SH-SY5Y (cell line): Measurements from ENCODE around the gene SLC9A2.

Source experiments
- GATA2 ChIP-seq: IDR thresholded peaks from 2 replicates; pipeline ENCODE4 v1.6.1; 2011; ENCODE audit warnings: mild to moderate bottlenecking, low read depth, low read length
- GATA3 ChIP-seq: IDR thresholded peaks from 2 replicates; pipeline ENCODE4 v1.6.1; 2011; ENCODE audit warnings: low read depth, mild to moderate bottlenecking, low read length, moderate library complexity

DNA sequence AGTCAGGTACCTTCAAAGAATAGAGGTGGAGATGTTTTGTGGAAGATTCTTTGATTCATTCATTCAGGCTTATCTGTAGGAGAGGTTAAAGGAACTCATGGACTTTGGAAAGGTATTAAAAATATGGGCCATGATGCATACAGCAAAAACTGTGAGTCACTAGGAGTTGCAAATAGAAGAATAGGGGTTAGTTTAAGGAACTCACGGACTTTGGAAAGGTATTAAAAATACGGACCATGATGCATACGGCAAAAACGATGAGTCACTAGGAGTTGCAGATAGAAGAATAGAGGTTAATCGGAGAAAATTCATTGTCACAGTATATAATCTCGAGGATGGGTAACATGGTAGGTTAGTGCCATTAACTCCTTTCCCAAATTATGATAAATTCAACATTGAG is 41.2 kb downstream of the SLC9A2 start:
- TF ChIP-seq GATA2: no peak
- no peak for TF ChIP-seq GATA3
